GM23338 (cell line): Measurements from ENCODE around the gene MAD1L1. TPM values are rescaled to one million over a fixed set of nuclear protein-coding genes. Genes with fewer than 3 reads are reported as not detected.

ENCODE experiments used
- ATAC-seq: fragments of 200-7000 bp; cut with Tn5 transposase; 3 replicates; pipeline ENCODE4 v1.9.1; 2020
- DNase-seq: peaks from one replicate; pipeline ENCODE4 v3.0.0-alpha.2; 2015; ENCODE audit warnings: low spot score
- H2AFZ ChIP-seq: fragments of 200-600 bp; sonication (generic); 2 replicates; pipeline ENCODE4 v1.8.0; 2016; ENCODE audit warnings: antibody characterized with exemption, mild to moderate bottlenecking, moderate library complexity
- H3F3A ChIP-seq: fragments of 200-600 bp; sonication (generic); replicated peaks from 2 replicates; pipeline ENCODE4 v1.8.0; 2017; ENCODE audit warnings: antibody characterized with exemption, mixed run types, low read depth
- H3K27ac ChIP-seq: fragments of 200-600 bp; sonication (generic); 2 replicates; pipeline ENCODE4 v1.6.1; 2016; ENCODE audit warnings: low read depth
- H3K27me3 ChIP-seq: fragments of 200-600 bp; sonication (generic); 2 replicates; pipeline ENCODE4 v1.8.0; 2016; ENCODE audit warnings: mild to moderate bottlenecking, mixed run types, moderate library complexity; ENCODE audit not compliant: insufficient read depth
- H3K36me3 ChIP-seq: fragments of 200-600 bp; sonication (generic); 2 replicates; pipeline ENCODE4 v1.8.0; 2016; ENCODE audit warnings: mild to moderate bottlenecking; ENCODE audit not compliant: insufficient read depth
- H3K4me1 ChIP-seq: fragments of 200-600 bp; sonication (generic); 2 replicates; pipeline ENCODE4 v1.8.0; 2016; ENCODE audit warnings: mild to moderate bottlenecking, moderate library complexity; ENCODE audit not compliant: insufficient read depth
- H3K4me2 ChIP-seq: fragments of 200-600 bp; sonication (generic); 2 replicates; pipeline ENCODE4 v1.7.1; 2017; ENCODE audit warnings: mixed run types
- H3K4me3 ChIP-seq: fragments of 200-600 bp; sonication (generic); 2 replicates; pipeline ENCODE4 v1.6.1; 2016; ENCODE audit warnings: mixed run types
- H3K79me2 ChIP-seq: fragments of 200-600 bp; sonication (generic); replicated peaks from 2 replicates; pipeline ENCODE4 v1.8.0; 2017; ENCODE audit warnings: mild to moderate bottlenecking; ENCODE audit not compliant: insufficient read depth
- H3K9me2 ChIP-seq: fragments of 200-600 bp; sonication (generic); 2 replicates; pipeline ENCODE4 v1.8.0; 2017; ENCODE audit not compliant: insufficient read depth
- H4K20me1 ChIP-seq: fragments of 200-600 bp; sonication (generic); replicated peaks from 2 replicates; pipeline ENCODE4 v1.8.0; 2017; ENCODE audit warnings: mild to moderate bottlenecking; ENCODE audit not compliant: insufficient read depth
- H3K27ac Mint-ChIP-seq: 2 replicates; pipeline ENCODE4 v1.8.0; 2020; ENCODE audit warnings: inconsistent platforms, mild to moderate bottlenecking, moderate library complexity, mixed read lengths
- H3K27me3 Mint-ChIP-seq: 3 replicates; pipeline ENCODE4 v1.8.0; 2022; ENCODE audit warnings: low read depth, mild to moderate bottlenecking, moderate library complexity, mixed read lengths, inconsistent platforms; ENCODE audit not compliant: insufficient read depth, poor library complexity
- H3K36me3 Mint-ChIP-seq: 3 replicates; pipeline ENCODE4 v1.8.0; 2021; ENCODE audit warnings: low read depth, mild to moderate bottlenecking, inconsistent platforms, moderate library complexity, mixed read lengths
- H3K4me1 Mint-ChIP-seq: 3 replicates; pipeline ENCODE4 v1.8.0; 2020; ENCODE audit warnings: mild to moderate bottlenecking, inconsistent platforms, mixed read lengths
- H3K4me3 Mint-ChIP-seq: 3 replicates; pipeline ENCODE4 v1.8.0; 2021; ENCODE audit warnings: moderate library complexity, mild to moderate bottlenecking, inconsistent platforms, mixed read lengths
- H3K9me3 Mint-ChIP-seq: 3 replicates; pipeline ENCODE4 v1.8.0; 2020; ENCODE audit warnings: moderate library complexity, mild to moderate bottlenecking, inconsistent platforms, mixed read lengths
- EZH2 ChIP-seq: fragments of 200-600 bp; sonication (generic); IDR thresholded peaks from one replicate; pipeline ENCODE4 v1.8.0; 2017; ENCODE audit warnings: antibody characterized with exemption, mild to moderate bottlenecking, low read depth; ENCODE audit not compliant: unreplicated experiment
- EZH2phosphoT487 ChIP-seq: fragments of 200-600 bp; sonication (generic); IDR thresholded peaks from one replicate; pipeline ENCODE4 v1.8.1; 2018; ENCODE audit warnings: antibody characterized with exemption; ENCODE audit not compliant: unreplicated experiment
- JUNB ChIP-seq: IDR thresholded peaks from one replicate; pipeline ENCODE4 v1.6.1; 2016; ENCODE audit warnings: antibody characterized with exemption; ENCODE audit not compliant: unreplicated experiment
- NANOG ChIP-seq: IDR thresholded peaks from 2 replicates; pipeline ENCODE4 v1.6.1; 2016; ENCODE audit warnings: antibody characterized with exemption, borderline replicate concordance
- POLR2AphosphoS5 ChIP-seq: IDR thresholded peaks from 2 replicates; pipeline ENCODE4 v1.6.1; 2016; ENCODE audit warnings: antibody characterized with exemption, low read depth
- STAT1 ChIP-seq: IDR thresholded peaks from one replicate; pipeline ENCODE4 v1.6.1; 2016; ENCODE audit warnings: antibody characterized with exemption; ENCODE audit not compliant: unreplicated experiment
- ZNF114 ChIP-seq: fragments of 250-450 bp; sonication (Bioruptor Pico); IDR thresholded peaks from 2 replicates; pipeline ENCODE4 v1.5.0; 2020; ENCODE audit warnings: mild to moderate bottlenecking, moderate library complexity
- ZNF331 ChIP-seq: fragments of 250-450 bp; sonication (Bioruptor Pico); IDR thresholded peaks from 2 replicates; pipeline ENCODE4 v1.5.0; 2020; ENCODE audit warnings: low read depth, mild to moderate bottlenecking, moderate library complexity
- polyA plus RNA-seq: library from polyadenylated mRNA; unstranded; fragments of >200 nt; fragmentation: Nextera tagmentation; extraction: Ambion mirVana; gene quantifications from 2 replicates; pipeline ENCODE4 v1.2.1, GENCODE V29; 2016
- total RNA-seq: library from RNA; depleted of rRNA; stranded (reverse); fragments of >200 nt; shearing (Covaris generic); gene quantifications from 2 replicates; pipeline ENCODE4 v1.2.3, GENCODE V29; 2014
- TF ChIP-seq, protein P1 (sequence below): IDR thresholded peaks from one replicate; pipeline ENCODE4 v1.6.1; 2018; ENCODE audit warnings: antibody characterized with exemption; ENCODE audit not compliant: unreplicated experiment
- TF ChIP-seq, protein P2 (sequence below): IDR thresholded peaks from 2 replicates; pipeline ENCODE4 v1.6.1; 2016; ENCODE audit warnings: antibody characterized with exemption
- TF ChIP-seq, protein P3 (sequence below): fragments of 250-450 bp; sonication (Bioruptor Pico); IDR thresholded peaks from 2 replicates; pipeline ENCODE4 v1.5.0; 2020; ENCODE audit warnings: mild to moderate bottlenecking, moderate library complexity
- TF ChIP-seq, protein P4 (sequence below), 2 experiments: fragments of 200-600 bp in 1 of 2; sonication (generic) in 1 of 2; conservative IDR thresholded peaks; 2 replicates each; pipeline versions ENCODE4 v1.5.1 to v1.6.1; 2016 to 2017; ENCODE audit warnings: antibody characterized with exemption in 2 of 2, low read depth in 2 of 2, mild to moderate bottlenecking in 2 of 2, moderate library complexity in 1 of 2

MAD1L1 gene
- total and polyA plus RNA-seq, 2 experiments from 2014 or later, result 40.3 to 59.3 TPM

DNA sequence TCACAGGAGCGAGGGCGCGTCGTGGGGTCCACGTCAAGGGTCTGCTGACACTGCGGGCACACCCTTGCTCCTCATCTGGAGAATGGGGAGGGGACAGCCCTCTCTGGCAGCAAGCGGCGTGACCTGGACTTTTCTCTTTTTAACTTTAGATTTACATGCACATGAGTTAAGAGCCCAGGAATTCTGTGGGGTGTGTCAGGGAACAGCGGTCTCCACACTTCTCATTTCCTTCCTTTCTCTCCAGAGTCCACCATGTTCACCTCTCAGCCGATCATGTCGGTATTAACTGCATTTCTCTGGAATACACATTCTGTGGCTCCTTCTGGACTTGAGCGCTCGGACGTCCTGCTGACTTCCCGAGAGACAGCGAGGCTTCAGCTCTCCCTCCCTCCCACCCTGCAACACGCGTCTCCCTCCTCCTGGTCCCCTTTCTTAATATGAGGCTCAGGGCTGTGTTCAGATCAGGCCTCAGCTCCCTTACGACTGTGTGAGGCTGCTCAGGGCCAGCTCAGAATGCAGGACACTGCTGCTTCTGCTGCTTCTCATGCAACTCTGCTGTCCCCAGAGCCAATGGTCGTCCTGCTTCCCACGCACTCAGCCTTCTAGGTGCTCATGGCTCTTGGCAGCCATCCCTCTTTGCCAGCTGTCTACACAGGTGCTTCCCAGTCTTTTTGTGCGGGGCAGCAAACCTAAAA, 301.3 kb downstream of the MAD1L1 start:
- Histone ChIP-seq H3K4me2 (no peak overlapping the region), H3K36me3 (no peaks in the 10 kb centered on the region), H2AFZ (no peak overlapping the region), H3K9me2 (no peaks in the 10 kb centered on the region), H3K4me3 (no peak overlapping the region), H3F3A (no peaks in the 10 kb centered on the region), H3K27ac (no peak overlapping the region), H4K20me1 (0 out of 2 replicates have a peak, but pooled peaks cover 4% of the 10 kb centered on the region), H3K4me1 (no peaks in the 10 kb centered on the region), H3K79me2 (no peaks in the 10 kb centered on the region), H3K27me3 (no peaks in the 10 kb centered on the region)
- ATAC-seq, result no peak
- Mint-ChIP-seq H3K27me3 (peaks cover 26% of the 10 kb centered on the region), H3K9me3 (peaks cover 23% of the 10 kb centered on the region; the same call in 2 of the 3 replicates), H3K36me3 (peaks cover 32% of the 10 kb centered on the region), H3K4me3 (no peak overlapping the region), H3K4me1 (no peaks in the 10 kb centered on the region; the same call in 2 of the 3 replicates), H3K27ac (no peak overlapping the region)
- TF ChIP-seq NANOG (no peak), EZH2 (no peak), ZNF114 (CRISPR knock-in tag) (no peak), EZH2phosphoT487 (no peak), POLR2AphosphoS5 (no peak), STAT1 (no peak), JUNB (no peak), ZNF331 (CRISPR knock-in tag) (no peak)
- TF ChIP-seq, protein P1, sequence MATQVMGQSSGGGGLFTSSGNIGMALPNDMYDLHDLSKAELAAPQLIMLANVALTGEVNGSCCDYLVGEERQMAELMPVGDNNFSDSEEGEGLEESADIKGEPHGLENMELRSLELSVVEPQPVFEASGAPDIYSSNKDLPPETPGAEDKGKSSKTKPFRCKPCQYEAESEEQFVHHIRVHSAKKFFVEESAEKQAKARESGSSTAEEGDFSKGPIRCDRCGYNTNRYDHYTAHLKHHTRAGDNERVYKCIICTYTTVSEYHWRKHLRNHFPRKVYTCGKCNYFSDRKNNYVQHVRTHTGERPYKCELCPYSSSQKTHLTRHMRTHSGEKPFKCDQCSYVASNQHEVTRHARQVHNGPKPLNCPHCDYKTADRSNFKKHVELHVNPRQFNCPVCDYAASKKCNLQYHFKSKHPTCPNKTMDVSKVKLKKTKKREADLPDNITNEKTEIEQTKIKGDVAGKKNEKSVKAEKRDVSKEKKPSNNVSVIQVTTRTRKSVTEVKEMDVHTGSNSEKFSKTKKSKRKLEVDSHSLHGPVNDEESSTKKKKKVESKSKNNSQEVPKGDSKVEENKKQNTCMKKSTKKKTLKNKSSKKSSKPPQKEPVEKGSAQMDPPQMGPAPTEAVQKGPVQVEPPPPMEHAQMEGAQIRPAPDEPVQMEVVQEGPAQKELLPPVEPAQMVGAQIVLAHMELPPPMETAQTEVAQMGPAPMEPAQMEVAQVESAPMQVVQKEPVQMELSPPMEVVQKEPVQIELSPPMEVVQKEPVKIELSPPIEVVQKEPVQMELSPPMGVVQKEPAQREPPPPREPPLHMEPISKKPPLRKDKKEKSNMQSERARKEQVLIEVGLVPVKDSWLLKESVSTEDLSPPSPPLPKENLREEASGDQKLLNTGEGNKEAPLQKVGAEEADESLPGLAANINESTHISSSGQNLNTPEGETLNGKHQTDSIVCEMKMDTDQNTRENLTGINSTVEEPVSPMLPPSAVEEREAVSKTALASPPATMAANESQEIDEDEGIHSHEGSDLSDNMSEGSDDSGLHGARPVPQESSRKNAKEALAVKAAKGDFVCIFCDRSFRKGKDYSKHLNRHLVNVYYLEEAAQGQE, result no peak
- TF ChIP-seq, protein P2, sequence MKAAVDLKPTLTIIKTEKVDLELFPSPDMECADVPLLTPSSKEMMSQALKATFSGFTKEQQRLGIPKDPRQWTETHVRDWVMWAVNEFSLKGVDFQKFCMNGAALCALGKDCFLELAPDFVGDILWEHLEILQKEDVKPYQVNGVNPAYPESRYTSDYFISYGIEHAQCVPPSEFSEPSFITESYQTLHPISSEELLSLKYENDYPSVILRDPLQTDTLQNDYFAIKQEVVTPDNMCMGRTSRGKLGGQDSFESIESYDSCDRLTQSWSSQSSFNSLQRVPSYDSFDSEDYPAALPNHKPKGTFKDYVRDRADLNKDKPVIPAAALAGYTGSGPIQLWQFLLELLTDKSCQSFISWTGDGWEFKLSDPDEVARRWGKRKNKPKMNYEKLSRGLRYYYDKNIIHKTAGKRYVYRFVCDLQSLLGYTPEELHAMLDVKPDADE, result no peak
- TF ChIP-seq, protein P3, sequence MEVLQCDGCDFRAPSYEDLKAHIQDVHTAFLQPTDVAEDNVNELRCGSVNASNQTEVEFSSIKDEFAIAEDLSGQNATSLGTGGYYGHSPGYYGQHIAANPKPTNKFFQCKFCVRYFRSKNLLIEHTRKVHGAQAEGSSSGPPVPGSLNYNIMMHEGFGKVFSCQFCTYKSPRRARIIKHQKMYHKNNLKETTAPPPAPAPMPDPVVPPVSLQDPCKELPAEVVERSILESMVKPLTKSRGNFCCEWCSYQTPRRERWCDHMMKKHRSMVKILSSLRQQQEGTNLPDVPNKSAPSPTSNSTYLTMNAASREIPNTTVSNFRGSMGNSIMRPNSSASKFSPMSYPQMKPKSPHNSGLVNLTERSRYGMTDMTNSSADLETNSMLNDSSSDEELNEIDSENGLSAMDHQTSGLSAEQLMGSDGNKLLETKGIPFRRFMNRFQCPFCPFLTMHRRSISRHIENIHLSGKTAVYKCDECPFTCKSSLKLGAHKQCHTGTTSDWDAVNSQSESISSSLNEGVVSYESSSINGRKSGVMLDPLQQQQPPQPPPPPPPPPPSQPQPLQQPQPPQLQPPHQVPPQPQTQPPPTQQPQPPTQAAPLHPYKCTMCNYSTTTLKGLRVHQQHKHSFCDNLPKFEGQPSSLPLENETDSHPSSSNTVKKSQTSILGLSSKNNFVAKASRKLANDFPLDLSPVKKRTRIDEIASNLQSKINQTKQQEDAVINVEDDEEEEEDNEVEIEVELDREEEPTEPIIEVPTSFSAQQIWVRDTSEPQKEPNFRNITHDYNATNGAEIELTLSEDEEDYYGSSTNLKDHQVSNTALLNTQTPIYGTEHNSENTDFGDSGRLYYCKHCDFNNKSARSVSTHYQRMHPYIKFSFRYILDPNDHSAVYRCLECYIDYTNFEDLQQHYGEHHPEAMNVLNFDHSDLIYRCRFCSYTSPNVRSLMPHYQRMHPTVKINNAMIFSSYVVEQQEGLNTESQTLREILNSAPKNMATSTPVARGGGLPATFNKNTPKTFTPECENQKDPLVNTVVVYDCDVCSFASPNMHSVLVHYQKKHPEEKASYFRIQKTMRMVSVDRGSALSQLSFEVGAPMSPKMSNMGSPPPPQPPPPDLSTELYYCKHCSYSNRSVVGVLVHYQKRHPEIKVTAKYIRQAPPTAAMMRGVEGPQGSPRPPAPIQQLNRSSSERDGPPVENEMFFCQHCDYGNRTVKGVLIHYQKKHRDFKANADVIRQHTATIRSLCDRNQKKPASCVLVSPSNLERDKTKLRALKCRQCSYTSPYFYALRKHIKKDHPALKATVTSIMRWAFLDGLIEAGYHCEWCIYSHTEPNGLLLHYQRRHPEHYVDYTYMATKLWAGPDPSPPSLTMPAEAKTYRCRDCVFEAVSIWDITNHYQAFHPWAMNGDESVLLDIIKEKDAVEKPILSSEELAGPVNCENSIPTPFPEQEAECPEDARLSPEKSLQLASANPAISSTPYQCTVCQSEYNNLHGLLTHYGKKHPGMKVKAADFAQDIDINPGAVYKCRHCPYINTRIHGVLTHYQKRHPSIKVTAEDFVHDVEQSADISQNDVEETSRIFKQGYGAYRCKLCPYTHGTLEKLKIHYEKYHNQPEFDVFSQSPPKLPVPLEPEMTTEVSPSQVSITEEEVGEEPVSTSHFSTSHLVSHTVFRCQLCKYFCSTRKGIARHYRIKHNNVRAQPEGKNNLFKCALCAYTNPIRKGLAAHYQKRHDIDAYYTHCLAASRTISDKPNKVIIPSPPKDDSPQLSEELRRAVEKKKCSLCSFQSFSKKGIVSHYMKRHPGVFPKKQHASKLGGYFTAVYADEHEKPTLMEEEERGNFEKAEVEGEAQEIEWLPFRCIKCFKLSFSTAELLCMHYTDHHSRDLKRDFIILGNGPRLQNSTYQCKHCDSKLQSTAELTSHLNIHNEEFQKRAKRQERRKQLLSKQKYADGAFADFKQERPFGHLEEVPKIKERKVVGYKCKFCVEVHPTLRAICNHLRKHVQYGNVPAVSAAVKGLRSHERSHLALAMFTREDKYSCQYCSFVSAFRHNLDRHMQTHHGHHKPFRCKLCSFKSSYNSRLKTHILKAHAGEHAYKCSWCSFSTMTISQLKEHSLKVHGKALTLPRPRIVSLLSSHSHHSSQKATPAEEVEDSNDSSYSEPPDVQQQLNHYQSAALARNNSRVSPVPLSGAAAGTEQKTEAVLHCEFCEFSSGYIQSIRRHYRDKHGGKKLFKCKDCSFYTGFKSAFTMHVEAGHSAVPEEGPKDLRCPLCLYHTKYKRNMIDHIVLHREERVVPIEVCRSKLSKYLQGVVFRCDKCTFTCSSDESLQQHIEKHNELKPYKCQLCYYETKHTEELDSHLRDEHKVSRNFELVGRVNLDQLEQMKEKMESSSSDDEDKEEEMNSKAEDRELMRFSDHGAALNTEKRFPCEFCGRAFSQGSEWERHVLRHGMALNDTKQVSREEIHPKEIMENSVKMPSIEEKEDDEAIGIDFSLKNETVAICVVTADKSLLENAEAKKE (CRISPR knock-in tag), result no peak
- TF ChIP-seq, protein P4, sequence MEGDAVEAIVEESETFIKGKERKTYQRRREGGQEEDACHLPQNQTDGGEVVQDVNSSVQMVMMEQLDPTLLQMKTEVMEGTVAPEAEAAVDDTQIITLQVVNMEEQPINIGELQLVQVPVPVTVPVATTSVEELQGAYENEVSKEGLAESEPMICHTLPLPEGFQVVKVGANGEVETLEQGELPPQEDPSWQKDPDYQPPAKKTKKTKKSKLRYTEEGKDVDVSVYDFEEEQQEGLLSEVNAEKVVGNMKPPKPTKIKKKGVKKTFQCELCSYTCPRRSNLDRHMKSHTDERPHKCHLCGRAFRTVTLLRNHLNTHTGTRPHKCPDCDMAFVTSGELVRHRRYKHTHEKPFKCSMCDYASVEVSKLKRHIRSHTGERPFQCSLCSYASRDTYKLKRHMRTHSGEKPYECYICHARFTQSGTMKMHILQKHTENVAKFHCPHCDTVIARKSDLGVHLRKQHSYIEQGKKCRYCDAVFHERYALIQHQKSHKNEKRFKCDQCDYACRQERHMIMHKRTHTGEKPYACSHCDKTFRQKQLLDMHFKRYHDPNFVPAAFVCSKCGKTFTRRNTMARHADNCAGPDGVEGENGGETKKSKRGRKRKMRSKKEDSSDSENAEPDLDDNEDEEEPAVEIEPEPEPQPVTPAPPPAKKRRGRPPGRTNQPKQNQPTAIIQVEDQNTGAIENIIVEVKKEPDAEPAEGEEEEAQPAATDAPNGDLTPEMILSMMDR (conservative IDR thresholded peaks at IDR 0.05; ENCODE audit: low read depth in 2 of 2), result no peak
- no peak for DNase-seq
